ENCODE data around the gene MPHOSPH6. TPM values are rescaled to one million over a fixed set of nuclear protein-coding genes. Genes with fewer than 3 reads are reported as not detected.
A peak's percentile ranks its signal among the peaks of the same experiment; 100 is the strongest.

Gene MPHOSPH6
- total and polyA plus RNA-seq, 2 of the 13 experiments (the other 11 are each of a cell fraction or from before 2014, with no cell fraction given): 28.4 to 76.4 TPM

DNA sequence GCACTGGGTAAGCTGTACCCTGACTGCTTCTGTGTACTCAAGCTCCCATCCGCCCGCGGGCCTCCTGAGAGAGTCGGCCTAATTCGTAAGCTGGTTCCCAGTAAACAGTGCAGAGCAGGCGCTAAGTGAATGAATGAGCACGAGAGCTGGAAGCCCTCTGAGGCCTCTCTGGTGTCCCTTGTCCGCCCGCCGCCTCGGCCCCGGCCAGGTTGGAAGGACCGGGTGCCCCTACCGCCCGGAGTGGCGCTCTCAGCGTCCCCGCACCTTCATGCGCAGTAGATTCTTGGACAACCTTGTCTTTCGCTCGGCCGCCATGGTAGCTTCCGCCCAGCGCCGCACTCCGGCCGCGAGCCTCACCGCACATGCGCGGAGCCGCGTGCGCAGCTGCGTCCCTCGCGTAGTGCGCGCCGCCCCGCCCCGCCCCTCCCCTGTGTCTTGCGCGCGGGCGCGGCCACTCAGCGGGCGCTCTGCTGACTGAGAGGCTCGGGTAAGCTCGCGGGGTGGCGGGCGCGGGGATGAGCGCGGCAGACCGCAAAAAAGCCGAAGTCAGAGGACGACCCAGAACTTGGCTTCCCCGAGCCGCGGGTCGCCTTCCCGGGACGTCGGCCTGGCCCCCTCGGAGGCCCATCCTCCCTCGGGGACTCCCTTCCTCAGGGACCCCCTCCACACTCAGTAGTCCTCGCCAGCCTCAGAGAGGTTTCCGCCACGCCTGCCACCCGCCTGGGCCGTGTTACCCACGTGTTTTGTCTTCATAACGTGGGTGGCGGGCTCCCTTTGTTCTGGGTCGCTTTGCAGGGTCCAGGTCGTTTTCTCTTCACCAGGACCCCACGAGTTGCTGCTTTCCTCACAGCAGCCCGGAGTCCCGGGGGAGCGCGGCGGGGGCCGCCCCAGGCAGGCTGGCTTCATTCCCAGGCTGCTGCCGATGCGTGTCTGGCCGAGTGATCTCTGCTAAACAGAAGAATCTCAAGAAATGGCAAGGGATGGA is at the start of gene MPHOSPH6 (continued):
- TF ChIP-seq, protein P1, sequence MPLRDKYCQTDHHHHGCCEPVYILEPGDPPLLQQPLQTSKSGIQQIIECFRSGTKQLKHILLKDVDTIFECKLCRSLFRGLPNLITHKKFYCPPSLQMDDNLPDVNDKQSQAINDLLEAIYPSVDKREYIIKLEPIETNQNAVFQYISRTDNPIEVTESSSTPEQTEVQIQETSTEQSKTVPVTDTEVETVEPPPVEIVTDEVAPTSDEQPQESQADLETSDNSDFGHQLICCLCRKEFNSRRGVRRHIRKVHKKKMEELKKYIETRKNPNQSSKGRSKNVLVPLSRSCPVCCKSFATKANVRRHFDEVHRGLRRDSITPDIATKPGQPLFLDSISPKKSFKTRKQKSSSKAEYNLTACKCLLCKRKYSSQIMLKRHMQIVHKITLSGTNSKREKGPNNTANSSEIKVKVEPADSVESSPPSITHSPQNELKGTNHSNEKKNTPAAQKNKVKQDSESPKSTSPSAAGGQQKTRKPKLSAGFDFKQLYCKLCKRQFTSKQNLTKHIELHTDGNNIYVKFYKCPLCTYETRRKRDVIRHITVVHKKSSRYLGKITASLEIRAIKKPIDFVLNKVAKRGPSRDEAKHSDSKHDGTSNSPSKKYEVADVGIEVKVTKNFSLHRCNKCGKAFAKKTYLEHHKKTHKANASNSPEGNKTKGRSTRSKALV (CRISPR knock-in tag; IDR thresholded peaks at IDR 0.05): peak; percentile 84
- no peak for TF ChIP-seq ZFP62 (CRISPR knock-in tag; IDR thresholded peaks at IDR 0.05)
- no peak; the same call in 1 of the 2 replicates for TF ChIP-seq CBX2 (IDR thresholded peaks at IDR 0.05; ENCODE audit: low read depth, low read length)
- peak; percentile 98 for TF ChIP-seq CBX2 (CRISPR knock-in tag; IDR thresholded peaks at IDR 0.05; ENCODE audit: low read depth)
- TF ChIP-seq TARDBP (CRISPR knock-in tag; IDR thresholded peaks at IDR 0.05): peak; percentile 92
- peak; percentile 82 for TF ChIP-seq CBFB (CRISPR knock-in tag; IDR thresholded peaks at IDR 0.05)
- TF ChIP-seq SKI (IDR thresholded peaks at IDR 0.05; ENCODE audit: partially characterized antibody): peak; percentile 67
- TF ChIP-seq ZNF430 (CRISPR knock-in tag; IDR thresholded peaks at IDR 0.05): peak; percentile 99
- TF ChIP-seq ZNF510 (CRISPR knock-in tag; IDR thresholded peaks at IDR 0.05; ENCODE audit: low read depth): 0 out of 2 replicates have a peak, but pooled peaks have one; percentile 90
- TF ChIP-seq THAP7 (CRISPR knock-in tag; IDR thresholded peaks at IDR 0.05): peak; percentile 63; the same call in 1 of the 2 replicates
- TF ChIP-seq, protein P2, sequence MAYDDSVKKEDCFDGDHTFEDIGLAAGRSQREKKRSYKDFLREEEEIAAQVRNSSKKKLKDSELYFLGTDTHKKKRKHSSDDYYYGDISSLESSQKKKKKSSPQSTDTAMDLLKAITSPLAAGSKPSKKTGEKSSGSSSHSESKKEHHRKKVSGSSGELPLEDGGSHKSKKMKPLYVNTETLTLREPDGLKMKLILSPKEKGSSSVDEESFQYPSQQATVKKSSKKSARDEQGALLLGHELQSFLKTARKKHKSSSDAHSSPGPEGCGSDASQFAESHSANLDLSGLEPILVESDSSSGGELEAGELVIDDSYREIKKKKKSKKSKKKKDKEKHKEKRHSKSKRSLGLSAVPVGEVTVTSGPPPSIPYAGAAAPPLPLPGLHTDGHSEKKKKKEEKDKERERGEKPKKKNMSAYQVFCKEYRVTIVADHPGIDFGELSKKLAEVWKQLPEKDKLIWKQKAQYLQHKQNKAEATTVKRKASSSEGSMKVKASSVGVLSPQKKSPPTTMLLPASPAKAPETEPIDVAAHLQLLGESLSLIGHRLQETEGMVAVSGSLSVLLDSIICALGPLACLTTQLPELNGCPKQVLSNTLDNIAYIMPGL (CRISPR knock-in tag; IDR thresholded peaks at IDR 0.05; ENCODE audit: borderline replicate concordance in 1 of 2, low read depth in 1 of 2): peak; percentile 85 to 86; a peak in 2 of 4 replicates
- peak; percentile 97 for TF ChIP-seq RBFOX2 (IDR thresholded peaks at IDR 0.05; ENCODE audit: low read depth, low read length)
- TF ChIP-seq NCOR1 (IDR thresholded peaks at IDR 0.05; ENCODE audit: borderline replicate concordance, low read length): no peak
- peak; percentile 39; the same call in 1 of the 2 replicates for TF ChIP-seq TP53 (CRISPR knock-in tag; conservative IDR thresholded peaks at IDR 0.05)
- no peak; the same call in 1 of the 2 replicates for TF ChIP-seq ZNF740 (CRISPR knock-in tag; IDR thresholded peaks at IDR 0.05)
- no peak for TF ChIP-seq ZNF569 (CRISPR knock-in tag; IDR thresholded peaks at IDR 0.05; ENCODE audit: borderline replicate concordance)
- peak; percentile 67 for TF ChIP-seq FOXK1 (CRISPR knock-in tag; IDR thresholded peaks at IDR 0.05; ENCODE audit: borderline replicate concordance, low read depth)
- TF ChIP-seq KAT8 (CRISPR knock-in tag; IDR thresholded peaks at IDR 0.05): peak; percentile 85
- TF ChIP-seq MIER2 (CRISPR knock-in tag; IDR thresholded peaks at IDR 0.05): no peak
- TF ChIP-seq SIN3A (IDR thresholded peaks at IDR 0.05; ENCODE audit: borderline replicate concordance, low read depth, low read length): peak; percentile 83; the same call in 1 of the 2 replicates
- no peak for TF ChIP-seq CHCHD3 (CRISPR knock-in tag; IDR thresholded peaks at IDR 0.05)
- TF ChIP-seq YEATS2 (CRISPR knock-in tag; IDR thresholded peaks at IDR 0.05; ENCODE audit: borderline replicate concordance): 0 out of 2 replicates have a peak, but pooled peaks have one; percentile 48
- TF ChIP-seq NFYB (CRISPR knock-in tag; IDR thresholded peaks at IDR 0.05): no peak
- no peak for TF ChIP-seq ZBTB42 (CRISPR knock-in tag; IDR thresholded peaks at IDR 0.05)

Data from HepG2 (cell line).